ENCODE measurements around the gene UBASH3B. TPM values are rescaled to one million over a fixed set of nuclear protein-coding genes. Genes with fewer than 3 reads are reported as not detected.

Gene UBASH3B
- total and polyA plus RNA-seq, 9 donors, result 3.8 to 11.1 (median 4.5) TPM

DNA sequence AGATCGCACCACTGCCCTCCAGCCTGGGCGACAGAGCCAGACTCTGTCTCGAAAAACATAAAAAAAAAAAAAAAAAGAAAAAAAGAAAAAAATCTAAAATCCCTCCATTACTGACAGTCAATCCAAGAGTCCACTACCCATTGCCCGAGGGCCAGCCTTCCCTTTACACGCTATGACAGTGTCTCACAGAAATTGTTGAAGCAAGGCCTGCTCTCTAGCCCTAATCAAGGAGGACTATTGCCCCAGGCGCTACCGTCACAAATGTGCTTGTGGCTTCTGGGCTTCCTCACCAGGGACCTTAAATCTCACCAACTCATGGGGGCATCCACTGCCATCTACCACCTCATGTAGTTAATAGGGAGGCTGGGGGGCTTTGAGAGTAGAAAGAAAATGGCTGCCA lies 49.9 kb downstream of the UBASH3B start:
- 92% methylated on average over 2 of the region's 7 CpGs for WGBS (ENCODE audit: insufficient coverage)
- peaks cover 9% of the 10 kb centered on the region for H3K4me1 ChIP-seq (ENCODE audit: control insufficient read depth, insufficient read depth, low read length)

DNA sequence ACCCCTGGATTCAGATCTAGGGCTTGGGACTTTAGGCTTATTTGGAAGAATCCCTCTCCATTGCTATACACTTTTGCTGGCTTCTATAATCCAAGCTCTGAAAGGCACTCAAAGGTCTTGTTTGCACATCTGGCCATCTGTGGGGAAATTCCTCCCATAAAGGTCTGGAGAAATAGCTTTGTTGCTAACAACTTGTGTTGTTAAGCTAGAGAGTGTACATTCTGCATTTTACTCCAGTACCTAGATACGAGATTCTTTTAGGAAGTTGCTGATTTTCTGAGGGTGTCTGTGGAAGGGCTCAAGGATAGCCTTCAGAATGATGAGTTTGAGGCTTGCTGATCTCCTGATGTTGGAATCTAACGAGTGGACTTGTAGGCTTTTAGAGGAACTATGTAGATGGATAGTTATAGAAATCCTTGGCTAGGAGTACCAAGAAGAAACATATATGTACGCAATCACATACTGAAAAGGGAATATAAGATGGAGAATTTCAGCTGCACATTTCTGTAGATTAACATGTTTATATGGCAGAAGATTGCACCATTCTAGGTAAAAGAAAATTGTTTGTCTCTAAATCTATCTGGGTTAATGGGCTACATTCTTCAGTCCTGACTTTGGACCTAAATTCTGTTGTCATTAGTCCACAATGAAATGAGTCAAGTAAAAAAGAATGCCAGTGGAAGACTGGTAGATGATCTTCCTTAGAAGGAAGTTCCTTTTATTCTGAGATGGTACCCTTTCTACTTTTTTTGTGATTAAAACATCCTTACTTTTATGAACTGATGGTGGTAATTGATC lies 51.0 kb downstream of the UBASH3B start:
- Histone ChIP-seq H3K9me3 (replicated peaks; ENCODE audit: control insufficient read depth, low read depth, low read length) (no peaks in the 10 kb centered on the region), H3K4me3 (ENCODE audit: low read length) (no peak overlapping the region), H3K36me3 (ENCODE audit: control insufficient read depth, insufficient read depth, low read length) (no peaks in the 10 kb centered on the region), H3K27me3 (ENCODE audit: control insufficient read depth, insufficient read depth, low read length) (no peaks in the 10 kb centered on the region), H3K4me1 (ENCODE audit: control insufficient read depth, insufficient read depth, low read length) (peaks cover 9% of the 10 kb centered on the region), H3K27ac (ENCODE audit: low read length) (peak overlapping the region; percentile 87)
- no CpG with 5 or more reads among the region's 3 CpGs for WGBS (ENCODE audit: insufficient coverage)
- peak; percentile 92 for DNase-seq

More for the DNA sequence above, 49.9 kb downstream of the UBASH3B start:
- Histone ChIP-seq H3K4me3 (ENCODE audit: low read length) (no peak overlapping the region), H3K36me3 (ENCODE audit: control insufficient read depth, insufficient read depth, low read length) (no peaks in the 10 kb centered on the region), H3K9me3 (replicated peaks; ENCODE audit: control insufficient read depth, low read depth, low read length) (no peaks in the 10 kb centered on the region), H3K27ac (ENCODE audit: low read length) (peak overlapping the region; percentile 76), H3K27me3 (ENCODE audit: control insufficient read depth, insufficient read depth, low read length) (no peaks in the 10 kb centered on the region)
- DNase-seq, result no peak

DNA sequence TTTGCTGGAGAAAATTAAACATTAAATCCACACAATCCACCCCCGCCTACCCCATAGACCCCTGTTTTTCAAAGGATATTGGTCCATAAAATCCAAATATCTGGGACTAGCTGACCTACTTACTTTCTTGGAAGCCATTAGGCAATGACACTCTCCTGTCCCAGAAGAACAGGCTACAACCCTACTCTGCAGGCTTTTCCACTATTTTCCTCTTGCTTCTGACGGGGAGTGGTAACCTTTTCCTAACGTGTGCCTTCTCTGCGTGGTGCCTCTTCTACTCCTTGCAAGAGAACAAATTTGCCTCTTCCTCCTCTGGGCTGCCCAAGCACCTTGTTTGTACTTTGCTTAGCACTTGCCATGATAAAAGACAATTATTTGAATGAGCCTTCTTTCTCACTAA lies 51.6 kb downstream of the UBASH3B start:
- Histone ChIP-seq H3K9me3 (replicated peaks; ENCODE audit: control insufficient read depth, low read depth, low read length) (no peaks in the 10 kb centered on the region), H3K27ac (ENCODE audit: low read length) (peak overlapping the region; percentile 87), H3K36me3 (ENCODE audit: control insufficient read depth, insufficient read depth, low read length) (no peaks in the 10 kb centered on the region), H3K27me3 (ENCODE audit: control insufficient read depth, insufficient read depth, low read length) (no peaks in the 10 kb centered on the region), H3K4me1 (ENCODE audit: control insufficient read depth, insufficient read depth, low read length) (peaks cover 10% of the 10 kb centered on the region), H3K4me3 (ENCODE audit: low read length) (no peak overlapping the region)
- DNase-seq, result no peak
- WGBS (ENCODE audit: insufficient coverage), result 91% methylated on average over 4 of the region's 4 CpGs

DNA sequence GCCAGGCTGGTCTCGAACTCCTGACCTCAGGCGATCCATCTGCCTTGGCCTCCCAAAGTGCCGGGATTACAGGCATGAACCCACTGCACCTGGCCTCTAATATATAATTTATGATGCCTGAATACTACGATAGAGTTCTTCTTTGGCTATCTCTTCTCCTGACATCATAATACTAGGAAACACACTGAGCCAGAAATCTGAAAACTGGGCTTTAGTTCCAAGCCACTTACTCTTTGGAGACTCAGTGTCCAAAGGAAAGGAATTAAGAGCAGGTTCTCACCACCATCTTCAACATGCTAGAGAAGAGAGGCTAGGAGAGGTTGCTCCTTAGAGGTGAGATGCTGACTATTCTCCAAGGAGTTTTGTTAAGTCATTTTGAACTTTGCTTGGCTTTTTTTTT lies 52.4 kb downstream of the UBASH3B start:
- H3K9me3 ChIP-seq (replicated peaks; ENCODE audit: control insufficient read depth, low read depth, low read length), result no peaks in the 10 kb centered on the region
- H3K27ac ChIP-seq (ENCODE audit: low read length), result peak overlapping the region; percentile 0
- H3K4me1 ChIP-seq (ENCODE audit: control insufficient read depth, insufficient read depth, low read length), result peaks cover 16% of the 10 kb centered on the region
- H3K4me3 ChIP-seq (ENCODE audit: low read length), result no peak overlapping the region
- H3K27me3 ChIP-seq (ENCODE audit: control insufficient read depth, insufficient read depth, low read length), result no peaks in the 10 kb centered on the region
- DNase-seq, result peak; percentile 90
- H3K36me3 ChIP-seq (ENCODE audit: control insufficient read depth, insufficient read depth, low read length), result no peaks in the 10 kb centered on the region
- WGBS (ENCODE audit: insufficient coverage), result no CpG with 5 or more reads among the region's 4 CpGs

DNA sequence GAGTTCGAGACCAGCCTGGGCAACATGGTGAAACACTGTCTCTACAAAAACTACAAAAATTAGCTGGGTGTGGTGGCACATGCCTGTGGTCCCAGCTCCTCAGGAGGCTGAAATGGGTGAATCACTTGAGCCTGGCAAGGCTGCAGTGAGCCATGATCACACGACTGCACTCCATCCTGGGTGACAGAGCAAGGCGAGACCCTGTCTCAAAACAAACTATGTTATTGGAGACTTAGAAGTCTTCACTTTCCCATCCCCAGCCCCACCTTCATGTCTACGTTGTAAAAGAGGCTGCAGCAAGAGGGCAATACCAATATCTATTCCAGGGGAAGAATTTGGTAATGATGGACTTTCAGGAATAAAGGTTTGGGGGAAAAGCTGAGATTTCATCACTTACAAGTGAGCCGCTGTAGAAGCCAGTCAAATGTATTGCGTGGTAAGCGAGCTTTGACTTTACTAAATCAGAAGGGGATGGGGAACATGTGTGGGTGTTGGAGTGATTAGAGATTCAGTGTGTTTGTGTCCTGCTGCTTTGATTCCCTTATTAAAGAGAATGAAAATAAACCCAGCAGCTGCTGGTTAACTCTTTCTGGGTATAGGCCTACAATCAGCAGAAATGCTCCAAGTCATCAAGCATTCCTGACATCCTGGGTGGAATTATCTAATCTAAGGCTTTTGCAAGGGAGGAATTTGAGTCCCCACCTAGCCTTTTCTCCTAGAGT lies 53.7 kb downstream of the UBASH3B start:
- Histone ChIP-seq H3K4me1 (ENCODE audit: control insufficient read depth, insufficient read depth, low read length) (peaks cover 16% of the 10 kb centered on the region), H3K27ac (ENCODE audit: low read length) (no peak overlapping the region), H3K36me3 (ENCODE audit: control insufficient read depth, insufficient read depth, low read length) (no peaks in the 10 kb centered on the region), H3K4me3 (ENCODE audit: low read length) (no peak overlapping the region), H3K27me3 (ENCODE audit: control insufficient read depth, insufficient read depth, low read length) (no peaks in the 10 kb centered on the region), H3K9me3 (replicated peaks; ENCODE audit: control insufficient read depth, low read depth, low read length) (no peaks in the 10 kb centered on the region)
- WGBS (ENCODE audit: insufficient coverage), result 75% methylated on average over 3 of the region's 7 CpGs
- no peak for DNase-seq

DNA sequence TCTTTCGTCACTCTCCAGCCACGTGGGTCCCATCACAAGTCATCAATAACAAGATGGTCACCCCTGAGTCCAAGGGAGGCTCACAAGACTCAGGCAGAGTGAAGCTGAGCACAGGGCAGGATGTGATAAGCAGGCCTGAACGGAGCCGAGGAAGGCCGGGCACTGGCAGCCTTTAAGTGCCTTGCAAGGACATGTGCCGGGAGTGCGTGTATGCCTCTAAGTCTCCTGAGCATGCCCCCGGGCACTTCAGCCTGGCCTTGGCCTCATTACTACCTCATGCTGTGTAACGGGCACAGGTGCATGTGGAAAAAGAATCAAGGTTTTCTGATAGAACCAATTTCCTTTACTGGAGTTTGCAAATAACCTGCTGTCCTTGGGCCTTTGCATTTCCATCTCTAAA lies 55.8 kb downstream of the UBASH3B start:
- 59% methylated on average over 3 of the region's 9 CpGs for WGBS (ENCODE audit: insufficient coverage)
- Histone ChIP-seq H3K4me3 (ENCODE audit: low read length) (no peak overlapping the region), H3K27me3 (ENCODE audit: control insufficient read depth, insufficient read depth, low read length) (peaks cover under 1% of the 10 kb centered on the region), H3K4me1 (ENCODE audit: control insufficient read depth, insufficient read depth, low read length) (peaks cover 28% of the 10 kb centered on the region), H3K27ac (ENCODE audit: low read length) (no peak overlapping the region), H3K36me3 (ENCODE audit: control insufficient read depth, insufficient read depth, low read length) (no peaks in the 10 kb centered on the region), H3K9me3 (replicated peaks; ENCODE audit: control insufficient read depth, low read depth, low read length) (no peaks in the 10 kb centered on the region)
- DNase-seq, result no peak

DNA sequence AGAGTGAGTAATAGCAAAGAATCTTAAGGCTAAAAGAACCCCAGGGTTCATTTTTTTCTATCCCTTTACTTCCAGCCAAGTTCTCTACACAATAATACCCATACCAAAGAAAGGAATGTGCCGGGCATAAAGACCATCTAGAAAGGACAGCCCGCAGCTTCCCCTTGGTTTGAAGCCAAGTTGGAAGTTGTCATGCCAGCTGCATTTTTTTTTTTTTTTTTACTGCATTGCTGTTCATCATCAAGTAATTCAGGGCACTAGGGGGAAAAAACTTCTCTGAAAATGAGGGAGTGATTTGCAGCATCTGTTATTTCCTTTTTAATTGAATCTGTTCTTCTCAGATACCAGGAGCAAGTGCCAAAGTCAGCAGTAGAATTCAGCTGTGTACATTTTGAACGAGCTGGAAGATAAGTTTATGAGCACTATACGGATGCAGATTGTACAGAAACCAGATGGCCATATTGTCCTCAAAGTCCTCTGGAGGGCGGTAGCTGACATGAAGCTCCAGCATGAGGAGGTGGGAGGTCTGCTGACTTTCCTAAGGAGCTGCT lies 56.4 kb downstream of the UBASH3B start:
- H3K4me3 ChIP-seq (ENCODE audit: low read length), result no peak overlapping the region
- 30% methylated on average over 4 of the region's 5 CpGs for WGBS (ENCODE audit: insufficient coverage)
- peak; percentile 92 for DNase-seq
- H3K27ac ChIP-seq (ENCODE audit: low read length), result peak overlapping the region; percentile 40
- peaks cover 2% of the 10 kb centered on the region for H3K27me3 ChIP-seq (ENCODE audit: control insufficient read depth, insufficient read depth, low read length)
- H3K36me3 ChIP-seq (ENCODE audit: control insufficient read depth, insufficient read depth, low read length), result no peaks in the 10 kb centered on the region
- H3K9me3 ChIP-seq (replicated peaks; ENCODE audit: control insufficient read depth, low read depth, low read length), result no peaks in the 10 kb centered on the region
- H3K4me1 ChIP-seq (ENCODE audit: control insufficient read depth, insufficient read depth, low read length), result peaks cover 33% of the 10 kb centered on the region

DNA sequence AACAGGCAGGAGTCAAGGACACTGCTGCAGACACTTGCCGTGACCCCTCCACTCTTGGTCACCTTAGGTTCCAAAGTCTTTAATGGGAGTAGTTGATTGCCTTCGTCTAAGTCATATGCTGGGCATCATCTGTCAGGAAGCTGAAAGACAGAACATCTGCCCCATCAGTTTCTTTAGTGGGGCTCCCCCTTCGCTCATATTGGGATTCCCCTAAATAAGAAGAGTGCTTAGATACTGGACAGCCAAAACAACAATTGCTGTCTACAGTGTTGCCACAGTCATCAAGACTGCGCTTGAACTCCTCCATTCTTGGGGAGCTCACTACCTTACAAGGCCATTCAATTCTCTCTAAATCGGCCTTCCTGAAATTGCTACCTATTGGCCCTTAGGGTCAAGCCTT lies 58.5 kb downstream of the UBASH3B start:
- peaks cover 2% of the 10 kb centered on the region for H3K27me3 ChIP-seq (ENCODE audit: control insufficient read depth, insufficient read depth, low read length)
- no peak for DNase-seq
- H3K36me3 ChIP-seq (ENCODE audit: control insufficient read depth, insufficient read depth, low read length), result no peaks in the 10 kb centered on the region
- H3K4me3 ChIP-seq (ENCODE audit: low read length), result no peak overlapping the region
- H3K27ac ChIP-seq (ENCODE audit: low read length), result no peak overlapping the region
- 87% methylated on average over 3 of the region's 5 CpGs for WGBS (ENCODE audit: insufficient coverage)
- no peaks in the 10 kb centered on the region for H3K9me3 ChIP-seq (replicated peaks; ENCODE audit: control insufficient read depth, low read depth, low read length)
- peaks cover 36% of the 10 kb centered on the region for H3K4me1 ChIP-seq (ENCODE audit: control insufficient read depth, insufficient read depth, low read length)

DNA sequence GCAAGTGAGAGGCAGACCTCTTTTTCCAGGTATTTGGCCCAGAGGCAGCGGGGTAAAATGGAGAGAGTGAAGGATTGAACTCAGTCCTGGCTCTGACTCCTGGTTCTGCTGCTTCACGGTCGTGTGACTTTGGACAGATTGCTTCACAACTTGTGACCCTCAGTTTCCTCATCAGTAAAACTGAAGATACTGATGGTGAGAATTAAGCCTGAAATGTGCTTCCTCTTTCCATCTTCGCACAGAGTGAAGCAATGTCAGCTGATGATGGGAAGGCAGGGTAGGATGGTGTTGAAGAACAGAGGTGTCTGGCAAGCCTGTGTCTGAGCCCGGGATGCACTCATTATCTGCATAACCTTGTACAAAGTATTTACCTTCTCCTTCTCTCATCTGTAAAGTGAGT lies 59.0 kb downstream of the UBASH3B start:
- H3K27me3 ChIP-seq (ENCODE audit: control insufficient read depth, insufficient read depth, low read length), result peaks cover 2% of the 10 kb centered on the region
- WGBS (ENCODE audit: insufficient coverage), result 86% methylated on average over 2 of the region's 5 CpGs
- no peak overlapping the region for H3K27ac ChIP-seq (ENCODE audit: low read length)
- H3K4me1 ChIP-seq (ENCODE audit: control insufficient read depth, insufficient read depth, low read length), result peaks cover 32% of the 10 kb centered on the region
- no peak for DNase-seq
- no peak overlapping the region for H3K4me3 ChIP-seq (ENCODE audit: low read length)
- H3K36me3 ChIP-seq (ENCODE audit: control insufficient read depth, insufficient read depth, low read length), result no peaks in the 10 kb centered on the region
- H3K9me3 ChIP-seq (replicated peaks; ENCODE audit: control insufficient read depth, low read depth, low read length), result no peaks in the 10 kb centered on the region

Measured in muscle of leg (tissue), 11 donors.